Right lung (tissue), 10 donors: ENCODE measurements around the gene IL9. TPM values are rescaled to one million over a fixed set of nuclear protein-coding genes. Genes with fewer than 3 reads are reported as not detected.

Experiments
- DNase-seq, 2 donors: peaks; one replicate each; pipeline ENCODE4 v3.0.0-alpha.2; 2013
- long read RNA-seq, 8 donors: transcript quantifications; one replicate each; lab custom pipeline, GENCODE V29; 2026
- polyA plus RNA-seq, 5 donors: library from polyadenylated mRNA; unstranded; fragments of 120-200 nt; gene quantifications; one replicate each; pipeline versions ENCODE4 v1.2.1 to v1.2.3, GENCODE V29; 2013; ENCODE audit warnings: inconsistent platforms in 1 of 5, low replicate concordance in 1 of 5; ENCODE audit not compliant: insufficient read length in 5 of 5, insufficient read depth in 1 of 5

IL9 gene
- not detected for polyA plus RNA-seq
- long read RNA-seq, donor 1 = 0 reads
- long read RNA-seq, donor 2 = 0 reads
- long read RNA-seq, donor 3 = 0 reads
- long read RNA-seq, donor 4 = 0 reads
- long read RNA-seq, donor 5 = 0 reads
- long read RNA-seq, donor 6 = 0 reads
- long read RNA-seq, donor 7 = 0 reads
- long read RNA-seq, donor 8 = 0 reads

DNA sequence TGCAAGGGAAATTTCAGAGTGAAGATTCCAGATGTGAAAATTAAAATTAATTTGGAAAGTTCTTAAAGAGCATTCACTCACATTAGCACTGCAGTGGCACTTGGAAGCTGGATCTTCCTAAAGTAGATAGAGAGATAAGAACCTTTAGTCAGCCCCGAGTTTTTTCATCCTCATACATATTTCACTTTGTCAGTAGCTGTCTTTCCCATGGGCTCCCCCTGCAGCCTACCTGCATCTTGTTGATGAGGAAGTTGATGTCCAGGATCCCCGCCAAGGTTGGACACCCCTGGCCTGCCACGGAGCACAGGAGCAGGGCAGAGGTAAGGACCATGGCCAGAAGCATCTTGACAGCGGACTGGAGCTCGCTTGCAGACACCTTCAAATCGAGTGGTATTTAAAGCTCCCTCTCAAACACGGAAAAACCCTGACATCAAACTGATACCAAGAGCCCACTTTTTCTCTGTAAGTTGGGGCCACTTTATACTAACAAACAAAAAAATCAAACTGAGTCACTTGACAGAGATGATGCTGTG, at the start of gene IL9:
Gene IL9 (minus strand): TSS at position 368 of the 533 bp plus-strand sequence. CDS start 25 bp downstream, at position 343.
- no peak for DNase-seq

DNA sequence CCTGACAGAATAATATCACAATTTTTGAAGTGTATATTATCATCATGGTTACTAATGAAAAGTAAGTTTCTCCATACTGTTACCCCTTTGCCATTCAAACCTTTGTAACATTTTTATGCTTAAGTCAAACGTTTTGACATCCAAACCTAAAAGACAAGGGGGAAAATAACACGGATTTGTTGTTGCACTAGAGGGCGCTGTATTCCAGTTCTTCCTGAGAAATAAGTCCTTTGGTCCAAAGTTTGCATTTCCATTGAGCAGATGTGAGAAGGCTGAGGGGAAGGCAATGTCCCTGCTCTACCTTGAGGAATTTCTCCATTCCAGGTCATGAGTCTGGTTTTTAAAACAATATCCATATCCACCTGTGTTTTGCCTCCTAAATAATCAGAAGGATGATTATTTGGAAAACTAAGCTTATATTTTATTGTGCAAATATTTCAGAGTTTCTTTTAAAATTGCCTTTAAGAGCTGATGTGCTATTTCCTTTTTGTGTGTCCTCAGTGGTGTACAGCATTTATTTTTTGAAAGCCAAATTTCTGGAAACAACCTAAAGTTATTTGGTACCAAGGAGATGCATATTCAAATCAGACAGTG, 49.4 kb upstream of the IL9 start:
- peak; percentile 55 to 70 for DNase-seq

DNA sequence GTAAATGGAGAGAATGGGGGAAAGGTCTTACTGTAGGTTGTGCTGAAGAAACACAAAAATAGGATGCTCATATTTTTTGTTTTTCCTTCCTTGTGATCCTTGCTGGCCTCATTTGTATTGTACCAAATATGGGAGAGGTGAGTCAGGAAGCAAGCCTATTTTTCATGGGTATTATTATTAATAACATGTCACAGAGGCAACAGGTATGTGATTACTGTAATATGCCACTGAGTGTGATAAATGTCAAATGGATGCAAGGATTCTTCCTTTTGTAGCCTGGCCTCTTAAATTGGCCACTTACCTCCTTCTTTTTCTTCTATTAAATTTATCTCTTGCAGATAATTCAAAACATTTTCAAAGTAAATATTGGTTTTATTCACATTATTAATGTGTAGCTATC, 48.9 kb upstream of the IL9 start:
- DNase-seq = no peak

DNA sequence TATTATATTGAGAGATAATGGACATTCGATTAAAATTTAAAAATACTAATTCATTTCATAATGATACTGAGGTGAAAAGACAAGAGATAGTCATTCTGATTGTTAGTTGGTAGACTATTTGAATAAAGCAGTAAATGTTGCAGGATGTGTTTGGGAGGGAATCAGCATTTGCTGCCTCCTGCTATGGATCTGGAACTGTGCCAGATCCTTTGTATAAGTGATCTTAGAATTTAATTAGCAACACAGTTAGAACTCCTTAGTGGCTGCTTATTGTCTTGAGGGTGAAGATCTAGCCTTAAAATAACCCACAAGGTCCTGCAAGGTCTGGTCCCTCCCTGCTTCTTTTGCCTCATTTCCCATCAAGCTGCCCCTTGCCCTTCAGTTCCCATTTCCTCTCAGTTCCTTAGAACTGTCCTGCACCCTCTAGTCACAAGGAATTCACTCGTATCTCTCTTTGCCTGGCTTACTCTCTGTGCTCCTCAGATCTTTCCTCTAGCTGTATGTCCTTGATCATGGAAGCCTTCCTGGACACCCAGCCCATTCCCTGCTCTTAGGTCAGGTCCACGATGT, 46.6 kb upstream of the IL9 start:
- no peak for DNase-seq

DNA sequence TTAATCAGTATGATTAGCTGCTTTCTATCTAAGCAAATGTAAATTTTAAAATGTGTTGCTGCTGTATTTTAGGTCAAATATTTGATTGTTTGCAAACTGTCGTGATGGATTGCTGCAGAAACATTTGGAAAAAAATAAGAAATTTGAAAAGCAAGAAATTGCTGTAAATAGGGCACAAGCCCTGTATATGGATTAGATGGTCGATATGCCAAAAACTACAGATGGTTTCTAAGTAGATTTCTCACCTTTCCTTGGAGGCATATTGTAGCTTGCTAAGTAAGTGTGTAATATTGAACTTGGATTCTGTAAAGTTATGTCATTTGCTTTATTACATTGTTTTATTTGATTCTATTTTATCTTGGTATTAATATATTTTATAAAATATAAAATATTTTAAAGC, 46.1 kb upstream of the IL9 start:
- no peak for DNase-seq

DNA sequence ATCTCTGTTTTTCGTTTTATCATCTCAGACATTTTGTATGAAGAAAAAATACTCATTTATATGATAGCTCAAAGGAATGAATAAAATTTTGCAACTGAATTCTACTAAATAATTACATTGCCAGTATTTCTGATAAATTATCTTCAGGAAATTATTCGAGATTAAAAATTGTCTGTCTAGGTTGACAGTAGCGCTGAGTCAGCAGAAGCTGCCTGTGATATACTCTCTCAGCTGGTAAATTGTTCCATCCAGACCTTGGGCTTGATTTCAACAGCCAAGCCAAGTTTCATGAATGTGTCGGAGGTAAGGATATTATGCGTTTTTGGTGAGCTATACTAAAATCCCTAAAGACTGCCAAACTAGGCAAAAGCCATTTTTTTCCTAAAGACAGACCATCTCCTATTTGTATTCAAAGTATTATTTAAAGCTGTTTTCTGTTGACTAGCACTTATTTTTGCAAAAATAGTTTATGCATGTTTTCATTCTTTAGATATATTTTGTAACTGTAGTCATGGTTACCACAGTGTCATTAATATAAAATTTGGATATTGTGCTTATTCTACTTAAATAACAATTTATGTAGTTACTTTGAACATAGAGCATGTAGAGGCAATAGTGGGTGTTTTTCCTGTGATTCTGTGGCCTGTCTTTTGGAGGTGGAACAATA, 41.7 kb upstream of the IL9 start:
- DNase-seq = peak; percentile 45 to 72

DNA sequence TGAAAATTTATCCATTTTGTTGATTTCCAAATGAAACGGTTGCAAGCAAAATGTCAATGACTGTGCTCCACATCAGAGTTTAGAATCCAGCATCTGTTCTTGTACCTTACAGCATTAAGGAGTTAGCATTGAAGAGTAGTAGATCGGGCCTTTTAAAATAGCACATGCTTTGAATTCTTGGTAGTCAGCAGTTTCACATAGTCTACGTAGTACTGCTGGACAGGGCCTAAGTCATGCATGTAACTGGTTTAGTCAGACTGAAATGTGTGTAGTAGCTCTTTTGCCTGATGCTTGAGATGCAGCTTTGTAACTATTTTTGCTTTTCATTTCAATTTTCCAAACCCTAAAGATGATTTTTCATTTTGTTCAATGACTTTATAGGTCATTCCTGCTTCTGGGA, 39.3 kb upstream of the IL9 start:
- no peak for DNase-seq

DNA sequence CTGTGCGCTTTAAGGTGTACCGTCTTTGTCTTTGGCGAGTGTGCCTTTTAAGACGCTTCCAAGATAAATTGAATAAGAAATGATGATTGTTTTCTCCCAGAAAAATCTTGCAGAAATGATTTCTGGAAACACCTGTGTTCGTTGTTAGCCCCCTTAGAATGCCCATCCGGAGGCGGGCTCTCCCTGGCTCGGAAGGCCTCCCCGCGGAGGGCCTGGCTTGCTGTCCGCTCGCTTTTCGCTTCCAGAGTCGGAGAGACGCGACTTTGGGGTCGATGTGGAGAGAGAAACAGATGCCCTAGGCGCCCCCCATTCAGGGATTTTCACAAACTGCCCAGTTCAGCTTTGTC, 35.3 kb upstream of the IL9 start:
- no peak for DNase-seq

DNA sequence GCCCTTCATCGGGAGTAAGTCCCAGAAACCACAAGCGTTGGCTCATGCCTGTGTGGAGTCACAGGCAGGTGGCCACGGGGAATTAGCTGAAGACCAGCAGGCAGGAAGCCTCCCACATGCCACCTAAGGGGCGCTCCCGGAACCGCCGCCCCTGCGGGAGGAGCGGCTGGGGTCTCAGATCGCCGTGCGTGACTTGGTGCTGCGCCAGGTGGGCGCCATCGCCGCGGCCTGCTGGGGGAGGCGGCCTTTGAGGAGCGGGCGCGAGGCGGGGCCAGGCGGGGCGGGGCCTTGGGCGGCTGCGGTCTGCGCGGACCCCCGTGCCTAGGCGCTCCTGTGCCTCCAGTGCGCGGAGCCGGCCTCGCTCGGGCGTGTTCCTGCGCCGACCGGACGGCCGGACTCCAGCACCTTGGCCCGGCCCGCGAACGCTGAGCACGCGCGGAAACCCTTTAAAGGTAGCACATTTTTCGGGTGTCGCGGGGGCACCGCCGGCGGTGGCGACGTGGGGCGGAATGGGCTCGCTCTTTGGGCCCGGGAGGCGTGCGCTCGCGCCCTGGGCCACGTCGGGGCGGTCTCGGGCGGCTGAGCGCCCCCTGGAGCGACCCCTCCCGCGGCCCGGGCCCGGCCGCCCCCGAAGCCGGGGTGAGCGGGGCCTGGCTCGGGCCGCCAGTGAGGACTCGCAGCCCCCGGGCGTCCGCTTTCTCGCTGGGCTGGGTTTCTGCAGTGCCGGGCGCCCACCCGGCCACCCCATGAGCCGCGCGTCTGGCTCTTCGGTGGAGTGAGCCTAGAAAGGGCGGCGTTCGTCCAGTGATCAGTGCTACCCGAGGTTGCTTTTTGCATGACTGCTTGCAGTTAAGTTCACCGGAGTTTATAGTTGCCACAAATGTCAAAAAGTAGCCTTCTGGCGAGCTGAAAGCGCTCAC, 34.6 kb upstream of the IL9 start:
- no peak for DNase-seq

DNA sequence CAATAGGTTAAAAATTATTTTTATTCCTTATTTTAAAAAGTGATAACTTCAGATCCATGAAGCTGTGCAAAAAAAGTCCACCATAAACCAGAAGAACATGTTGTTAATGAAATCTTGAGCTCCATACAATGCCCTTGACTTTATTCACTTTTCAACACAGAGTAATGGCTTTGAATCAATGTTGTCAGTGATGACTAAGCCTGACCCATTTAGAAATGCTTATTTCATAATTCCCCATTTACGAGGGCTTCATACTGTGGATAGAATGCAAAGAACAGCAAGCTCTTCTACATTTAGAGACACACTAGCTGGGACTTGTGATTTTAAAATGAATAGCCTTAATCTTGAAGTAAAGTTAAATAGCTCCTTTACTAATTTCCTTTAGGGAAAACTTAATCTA, 25.7 kb upstream of the IL9 start:
- no peak for DNase-seq

DNA sequence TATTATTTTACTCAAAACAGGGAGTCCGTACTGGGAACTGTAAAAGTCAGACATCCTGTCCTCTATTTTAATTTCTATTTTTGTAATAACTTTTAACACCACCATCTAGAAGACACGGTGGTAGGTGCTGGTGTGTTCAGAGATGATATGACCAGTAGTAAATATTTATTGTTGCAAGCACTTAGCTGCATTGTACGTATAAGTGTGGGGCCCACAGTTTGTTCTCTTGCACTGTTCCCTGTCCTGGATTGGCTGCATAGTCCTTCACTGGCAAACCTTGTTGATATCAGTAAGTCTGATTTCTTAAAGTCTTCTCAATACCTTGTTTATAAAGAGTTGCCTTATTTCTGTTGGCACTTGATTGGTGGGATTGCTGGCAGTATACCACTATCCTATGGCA, 24.6 kb upstream of the IL9 start:
- DNase-seq = no peak

DNA sequence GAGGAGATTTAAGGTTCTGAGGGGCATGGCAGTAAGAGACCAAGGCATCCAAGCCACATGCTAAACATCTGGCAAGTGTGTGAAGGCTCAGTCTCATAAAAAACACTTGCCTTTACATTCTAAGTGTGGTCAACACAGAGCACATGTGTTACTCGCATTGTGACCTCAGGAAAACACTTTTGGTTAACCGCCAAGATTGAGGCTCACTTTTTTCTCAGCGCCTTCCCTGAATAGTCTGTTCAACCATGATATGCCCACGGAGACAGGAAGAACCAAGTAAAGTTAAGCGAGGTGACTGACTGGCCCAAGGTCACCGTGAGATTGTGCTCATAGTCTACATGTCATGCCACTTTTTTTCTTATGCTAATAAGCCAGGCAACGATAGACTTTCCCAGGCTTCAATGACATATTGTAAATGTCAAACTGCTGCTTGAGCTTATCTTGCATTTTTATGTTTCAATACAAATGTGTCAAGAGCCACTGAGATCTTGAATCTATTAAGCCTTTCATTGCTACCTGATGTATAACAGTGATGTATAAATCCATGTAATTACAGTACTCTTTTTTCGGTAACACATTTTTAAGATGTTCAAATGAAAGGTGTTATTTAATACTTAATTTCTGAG, 21.1 kb upstream of the IL9 start:
- DNase-seq = no peak

DNA sequence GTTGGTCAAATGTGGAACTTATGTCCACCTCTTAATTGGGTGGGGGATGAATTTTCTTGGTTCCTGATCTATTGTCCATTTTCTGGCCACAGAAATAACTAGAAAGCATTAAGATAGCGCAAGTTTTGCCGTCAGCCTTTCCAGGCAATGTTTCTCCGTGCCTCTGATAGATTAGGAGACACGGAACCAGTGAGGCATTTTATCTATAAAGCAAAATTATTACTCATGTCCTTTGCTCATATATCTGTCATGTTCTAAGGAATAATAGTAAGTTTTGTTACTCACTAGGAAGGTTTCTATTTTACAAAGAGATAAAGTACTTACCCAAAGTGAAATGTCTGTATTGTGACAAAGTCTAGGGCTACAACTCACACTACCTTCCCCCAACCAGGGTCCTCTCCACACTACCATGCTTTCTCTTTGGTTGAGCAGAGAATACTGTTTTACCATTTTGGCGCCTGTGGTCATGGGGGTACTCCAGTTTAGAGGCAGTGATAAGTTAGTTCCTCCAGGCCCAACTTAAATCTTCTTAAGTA, 19.9 kb upstream of the IL9 start:
- no peak for DNase-seq

DNA sequence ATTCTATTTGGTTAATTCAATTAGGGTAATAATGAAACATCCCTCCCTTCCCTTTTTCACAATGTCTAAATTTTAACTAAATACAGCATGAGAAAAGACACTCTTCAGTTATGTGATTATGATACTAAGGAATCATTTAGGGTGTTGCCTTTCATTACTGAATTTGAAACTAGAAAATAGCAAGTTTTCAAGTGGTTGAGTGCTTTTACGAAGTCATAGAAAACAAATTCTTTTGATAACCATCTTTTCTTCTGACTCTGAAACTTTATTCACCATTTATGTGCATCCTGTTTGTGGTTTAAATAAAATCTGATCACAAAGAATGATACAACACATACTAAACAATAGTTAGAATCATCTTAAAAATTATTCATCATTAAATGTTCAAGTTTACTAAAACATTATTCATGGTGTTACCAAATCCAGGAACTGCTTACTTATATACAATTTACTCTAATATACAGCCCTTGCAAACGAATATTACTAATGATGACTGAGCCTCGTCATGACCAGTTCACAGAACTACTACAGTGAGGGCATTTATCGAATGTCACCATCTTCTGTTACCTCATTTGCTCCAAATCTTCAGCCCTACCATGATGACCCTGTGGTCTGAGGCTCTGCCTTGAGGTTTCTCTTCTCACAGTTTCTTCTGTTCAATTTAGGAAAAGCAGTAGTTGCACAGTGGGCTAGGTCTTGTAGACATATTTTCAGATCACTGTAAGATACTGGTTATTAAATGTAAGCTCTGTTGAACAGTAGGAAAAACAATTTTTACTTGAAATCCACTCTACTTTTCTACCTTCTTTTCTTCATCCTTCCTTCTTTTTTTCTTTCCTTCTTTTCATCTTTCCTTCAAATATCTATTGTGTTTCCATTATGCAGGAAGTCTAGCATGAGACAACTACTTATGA, 18.3 kb upstream of the IL9 start:
- DNase-seq = no peak

DNA sequence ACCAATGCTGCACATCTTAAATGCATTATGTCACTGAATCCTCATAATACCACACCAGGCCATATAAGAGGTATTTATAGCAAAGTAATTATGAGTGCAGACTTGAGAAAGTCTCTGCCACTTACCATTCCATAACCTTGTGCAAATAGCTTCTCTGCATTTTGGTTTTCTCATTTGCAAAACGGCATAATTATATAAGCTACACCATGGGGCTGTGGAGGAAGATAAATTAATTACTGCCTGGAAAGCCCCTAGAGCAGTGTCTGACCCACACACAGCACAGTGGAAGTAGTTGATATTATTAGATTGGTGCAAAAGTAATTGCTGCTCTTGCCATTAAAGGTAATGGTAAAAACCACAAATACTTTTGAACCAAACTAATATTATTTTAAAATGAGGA, 9.5 kb upstream of the IL9 start:
- DNase-seq = no peak

DNA sequence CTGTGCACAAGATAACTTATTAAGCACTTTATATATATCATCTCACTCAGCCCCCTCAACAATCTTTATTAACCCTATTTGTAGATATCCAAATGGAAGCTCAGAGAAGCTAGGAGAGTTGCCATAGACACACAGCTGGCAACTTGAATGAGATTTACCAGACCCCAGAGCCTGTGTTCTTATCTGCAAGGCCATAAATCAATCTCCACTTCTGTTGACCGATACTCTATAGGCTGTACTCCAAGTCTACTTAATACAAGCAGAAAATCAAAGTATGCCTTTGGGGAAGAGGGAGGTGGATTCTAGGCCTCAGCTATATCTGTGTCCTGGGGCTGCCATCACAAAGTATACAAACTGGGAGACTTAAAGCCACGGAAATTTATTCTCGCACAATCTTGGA, 6.0 kb upstream of the IL9 start:
- DNase-seq = no peak

DNA sequence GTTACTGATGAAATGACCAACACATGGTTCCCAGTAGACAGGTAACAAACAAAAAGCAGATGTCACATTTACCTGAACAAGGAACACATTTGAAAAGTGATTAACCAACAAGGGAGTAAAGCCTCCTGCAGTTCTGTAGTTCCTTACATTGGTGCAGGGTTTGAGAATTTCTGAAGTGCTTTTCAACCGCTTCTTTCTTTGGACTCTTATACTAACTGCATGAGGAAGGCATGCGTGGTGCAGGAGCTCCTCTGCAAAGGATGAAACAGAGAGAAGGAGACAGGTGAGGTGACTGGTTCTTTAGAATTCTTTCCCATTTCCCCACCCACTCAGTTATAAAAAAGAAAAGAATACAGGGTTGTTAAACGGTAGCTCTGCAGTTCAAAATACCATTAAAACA, 4.6 kb upstream of the IL9 start:
- no peak for DNase-seq

DNA sequence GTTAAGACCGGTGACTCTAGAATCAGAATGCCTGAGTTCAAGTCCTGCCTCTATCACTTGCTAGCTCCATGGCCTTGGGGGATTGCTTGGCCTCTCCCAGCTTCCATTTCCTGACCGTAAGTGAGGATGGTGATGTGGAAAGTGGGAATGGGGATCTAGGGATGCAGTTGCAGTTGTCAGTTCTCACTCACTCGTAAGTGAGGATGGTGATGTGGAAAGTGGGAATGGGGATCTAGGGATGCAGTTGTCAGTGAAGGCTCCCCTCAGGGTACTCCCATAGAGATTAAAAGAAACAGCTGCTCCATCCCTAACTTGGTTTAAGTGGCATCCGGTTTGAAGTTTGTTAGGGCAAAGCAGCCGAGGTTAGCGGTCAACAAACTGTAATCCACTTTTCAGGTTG, 3.0 kb upstream of the IL9 start:
- DNase-seq = no peak

DNA sequence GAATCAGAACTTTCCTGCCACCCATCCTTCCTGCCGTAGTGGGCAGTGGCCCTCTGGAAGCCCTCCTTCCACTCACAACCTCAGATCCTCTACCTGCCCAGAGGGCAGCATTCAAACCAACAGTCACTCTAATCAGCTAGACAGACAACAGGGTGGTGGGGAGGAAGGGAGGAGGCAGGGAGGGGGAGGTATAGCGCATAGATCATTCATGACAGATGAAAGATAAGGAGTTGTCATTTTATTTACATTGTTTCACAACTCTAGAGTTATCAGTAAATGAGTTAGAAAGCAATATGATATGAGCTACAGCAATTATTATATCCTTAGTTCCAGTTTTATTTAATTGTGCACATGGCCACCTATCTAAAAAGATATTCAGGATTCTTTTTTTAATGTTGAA, 852 bp downstream of the IL9 start:
- no peak for DNase-seq

DNA sequence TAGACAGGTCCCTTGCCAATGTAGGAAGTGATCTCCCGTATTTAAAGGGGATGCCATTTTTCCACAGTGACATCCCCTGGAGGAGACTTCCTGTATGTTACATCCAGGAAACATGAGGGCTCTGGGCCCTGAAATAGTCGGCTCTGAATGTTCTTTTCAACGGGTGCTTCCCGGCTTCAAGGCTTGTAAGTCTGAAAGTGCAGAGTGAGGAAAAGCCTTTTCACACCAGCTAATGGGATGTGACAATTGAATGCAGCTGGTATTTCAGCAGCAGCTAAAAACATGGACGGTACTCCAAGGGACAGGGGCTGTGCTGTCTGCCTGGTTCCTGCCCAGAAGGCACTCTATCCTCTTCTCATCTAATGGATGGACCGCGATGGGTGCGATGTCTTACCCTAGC, 1.4 kb downstream of the IL9 start:
- peak; percentile 11 to 27 for DNase-seq
